ENCODE data around the gene MYT1.

Gene MYT1

GRCh38 chr20:64166721-64167615 lies 2.7 kb downstream of the MYT1 start:
- no peak overlapping the region for H3K4me3 ChIP-seq (ENCODE audit: low read depth, low read length)
- DNase-seq (ENCODE audit: low read depth, low spot score): no peak
- ChIA-PET CTCF (no interaction called here), POLR2A (no interaction called here)
- TF ChIP-seq, protein P1, sequence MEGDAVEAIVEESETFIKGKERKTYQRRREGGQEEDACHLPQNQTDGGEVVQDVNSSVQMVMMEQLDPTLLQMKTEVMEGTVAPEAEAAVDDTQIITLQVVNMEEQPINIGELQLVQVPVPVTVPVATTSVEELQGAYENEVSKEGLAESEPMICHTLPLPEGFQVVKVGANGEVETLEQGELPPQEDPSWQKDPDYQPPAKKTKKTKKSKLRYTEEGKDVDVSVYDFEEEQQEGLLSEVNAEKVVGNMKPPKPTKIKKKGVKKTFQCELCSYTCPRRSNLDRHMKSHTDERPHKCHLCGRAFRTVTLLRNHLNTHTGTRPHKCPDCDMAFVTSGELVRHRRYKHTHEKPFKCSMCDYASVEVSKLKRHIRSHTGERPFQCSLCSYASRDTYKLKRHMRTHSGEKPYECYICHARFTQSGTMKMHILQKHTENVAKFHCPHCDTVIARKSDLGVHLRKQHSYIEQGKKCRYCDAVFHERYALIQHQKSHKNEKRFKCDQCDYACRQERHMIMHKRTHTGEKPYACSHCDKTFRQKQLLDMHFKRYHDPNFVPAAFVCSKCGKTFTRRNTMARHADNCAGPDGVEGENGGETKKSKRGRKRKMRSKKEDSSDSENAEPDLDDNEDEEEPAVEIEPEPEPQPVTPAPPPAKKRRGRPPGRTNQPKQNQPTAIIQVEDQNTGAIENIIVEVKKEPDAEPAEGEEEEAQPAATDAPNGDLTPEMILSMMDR (IDR thresholded peaks at IDR 0.05; ENCODE audit: insufficient read depth, low read length, missing control alignments): no peak

- POLR2A ChIA-PET: no interaction called here
- CTCF ChIA-PET: no interaction called here
- no peak for DNase-seq (ENCODE audit: low read depth, low spot score)
- H3K4me3 ChIP-seq (ENCODE audit: low read depth, low read length): no peak overlapping the region
- TF ChIP-seq, protein P1 (IDR thresholded peaks at IDR 0.05; ENCODE audit: insufficient read depth, low read length, missing control alignments): no peak
Measured at GRCh38 chr20:64167676-64168075, 3.4 kb downstream of the MYT1 start.

DNA sequence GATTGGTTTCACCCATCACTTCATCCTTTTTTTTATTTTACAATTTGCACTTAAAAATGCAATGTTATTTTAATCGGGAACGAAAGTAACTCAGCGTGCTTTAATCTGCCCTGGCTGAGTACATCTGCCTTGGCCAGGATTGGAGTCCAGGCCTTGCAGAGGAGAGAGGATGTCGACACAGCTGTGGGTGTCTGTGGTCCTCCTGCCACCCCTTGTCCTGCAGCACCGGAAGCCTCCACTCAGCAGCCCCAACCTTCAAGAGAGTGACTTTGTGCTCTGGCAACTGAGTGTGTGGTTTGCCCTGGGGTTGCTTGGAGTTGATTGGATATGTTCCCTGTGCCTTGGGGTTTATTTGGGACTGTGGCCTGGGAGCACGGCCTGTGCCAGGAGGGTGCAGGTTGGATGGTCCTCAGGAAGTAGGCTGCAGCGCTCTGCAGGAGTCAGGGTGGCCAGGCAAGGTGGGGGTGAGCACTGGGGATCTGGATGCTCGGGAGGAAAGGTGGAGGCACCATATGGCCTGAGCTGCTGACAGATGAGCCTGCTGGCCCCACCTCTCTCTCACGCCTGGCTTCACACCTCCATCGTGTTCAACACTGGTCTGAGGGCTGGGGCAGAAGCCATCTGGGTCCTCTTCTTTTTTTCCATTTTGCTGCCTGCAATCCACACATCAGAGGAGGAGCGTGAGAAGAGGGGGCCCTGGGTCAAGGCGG lies 4.3 kb downstream of the MYT1 start:
- TF ChIP-seq, protein P1 (IDR thresholded peaks at IDR 0.05; ENCODE audit: insufficient read depth, low read length, missing control alignments): no peak
- no peak overlapping the region for H3K4me3 ChIP-seq (ENCODE audit: low read depth, low read length)
- DNase-seq (ENCODE audit: low read depth, low spot score): no peak
- ChIA-PET POLR2A (no interaction called here), CTCF (no interaction called here)

DNA sequence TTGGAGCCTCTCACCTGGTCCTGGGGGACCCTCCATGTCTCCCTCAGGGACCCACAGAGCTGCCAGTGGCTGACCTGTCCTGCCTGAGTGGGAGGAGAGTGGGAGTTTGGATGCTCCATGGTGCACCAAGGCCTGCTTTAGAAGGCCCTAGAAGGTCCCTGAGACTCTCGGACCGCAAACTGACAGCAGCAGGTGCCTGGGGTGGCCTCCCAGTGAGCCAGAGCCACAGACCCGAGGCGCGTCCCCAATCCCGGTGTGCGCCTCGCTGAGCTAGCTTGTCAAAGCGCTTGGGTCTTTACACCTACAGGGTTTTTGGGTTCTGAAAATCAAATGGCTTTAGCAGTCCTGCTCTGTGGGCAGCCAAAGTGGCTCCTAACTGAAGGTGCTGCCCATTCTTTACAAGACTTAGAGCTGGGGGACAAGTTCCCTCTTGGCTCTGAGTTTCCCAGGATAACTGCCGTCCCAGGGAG lies 4.9 kb downstream of the MYT1 start:
- CTCF ChIA-PET: no interaction called here
- POLR2A ChIA-PET: no interaction called here
- no peak overlapping the region for H3K4me3 ChIP-seq (ENCODE audit: low read depth, low read length)
- TF ChIP-seq, protein P1 (IDR thresholded peaks at IDR 0.05; ENCODE audit: insufficient read depth, low read length, missing control alignments): no peak
- no peak for DNase-seq (ENCODE audit: low read depth, low spot score)

- H3K4me3 ChIP-seq (ENCODE audit: low read depth, low read length): no peak overlapping the region
- CTCF ChIA-PET: no interaction called here
- TF ChIP-seq, protein P1 (IDR thresholded peaks at IDR 0.05; ENCODE audit: insufficient read depth, low read length, missing control alignments): no peak
- POLR2A ChIA-PET: no interaction called here
- DNase-seq (ENCODE audit: low read depth, low spot score): no peak
Measured at GRCh38 chr20:64171211-64171610, 7.0 kb downstream of the MYT1 start.

DNA sequence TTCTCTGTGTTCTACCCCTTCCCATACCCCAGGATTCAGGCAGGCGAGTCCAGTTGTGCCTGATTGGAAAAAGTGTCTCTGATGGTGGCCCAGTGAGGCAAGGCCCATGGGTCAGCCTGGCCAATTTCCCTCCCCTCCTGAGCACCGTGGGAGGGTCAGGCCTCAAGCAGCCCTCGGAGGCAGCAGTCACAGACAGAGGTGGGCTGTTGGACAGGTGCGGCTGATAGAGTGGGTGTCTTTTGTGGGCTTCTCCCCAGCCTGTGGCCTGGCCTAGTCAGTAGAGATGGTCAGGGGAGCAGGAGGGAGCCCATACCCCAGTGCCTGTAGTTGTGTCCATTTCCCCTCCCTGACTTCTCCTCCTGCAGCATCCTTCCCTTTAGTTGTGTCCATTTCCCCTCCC lies 8.9 kb downstream of the MYT1 start:
- ChIA-PET CTCF (no interaction called here), POLR2A (no interaction called here)
- DNase-seq (ENCODE audit: low read depth, low spot score): no peak
- TF ChIP-seq, protein P1 (IDR thresholded peaks at IDR 0.05; ENCODE audit: insufficient read depth, low read length, missing control alignments): no peak
- no peak overlapping the region for H3K4me3 ChIP-seq (ENCODE audit: low read depth, low read length)

Measured in AG04449 (cell line).